CD4-positive, alpha-beta memory T cell (primary cell): ENCODE results near the gene VMAC. TPM values are rescaled to one million over a fixed set of nuclear protein-coding genes. Genes with fewer than 3 reads are reported as not detected.

Experiments
- CTCF ChIA-PET: fragments of 350-600 bp; sonication (Branson Sonifier 250); formaldehyde crosslinking; loops from one replicate; lab custom pipeline; 2021; ENCODE audit warnings: inconsistent platforms; ENCODE audit not compliant: partially characterized antibody; lab: Charles Lee
- POLR2A ChIA-PET: fragments of 350-600 bp; sonication (Branson Sonifier 250); formaldehyde crosslinking; loops from one replicate; lab custom pipeline; 2021; ENCODE audit not compliant: partially characterized antibody; lab: Charles Lee
- DNase-seq, 5 donors: peaks; one replicate each; pipeline versions ENCODE4 v3.0.0 to v3.0.0-alpha.2; 2020 to 2022; ENCODE audit warnings: mixed read lengths in 1 of 5
- H3K27ac ChIP-seq: one replicate; pipeline ENCODE4 v1.7.0; 2013; ENCODE audit warnings: low read depth, low read length
- H3K27me3 ChIP-seq: 2 replicates; pipeline ENCODE4 v1.7.0; 2013; ENCODE audit warnings: mild to moderate bottlenecking, low read length, moderate library complexity; ENCODE audit not compliant: insufficient read depth
- H3K36me3 ChIP-seq: 2 replicates; pipeline ENCODE4 v1.7.0; 2013; ENCODE audit warnings: mild to moderate bottlenecking, low read length, moderate library complexity; ENCODE audit not compliant: insufficient read depth
- H3K4me1 ChIP-seq: 2 replicates; pipeline ENCODE4 v1.7.0; 2013; ENCODE audit warnings: mild to moderate bottlenecking, low read length, moderate library complexity; ENCODE audit not compliant: insufficient read depth
- H3K4me3 ChIP-seq, 2 donors: one replicate each; pipeline ENCODE4 v1.7.0; 2013; ENCODE audit warnings: low read length in 2 of 2, mild to moderate bottlenecking in 1 of 2
- H3K9me3 ChIP-seq, 2 donors: one replicate each; pipeline ENCODE4 v1.7.0; 2013; ENCODE audit warnings: low read length in 2 of 2, control low read depth in 1 of 2; ENCODE audit not compliant: control insufficient read depth in 1 of 2
- H3K27ac Mint-ChIP-seq, 7 donors: one replicate each; pipeline ENCODE4 v1.8.0; 2020 to 2021; ENCODE audit warnings: mixed read lengths in 7 of 7, mild to moderate bottlenecking in 6 of 7, inconsistent platforms in 3 of 7, moderate library complexity in 3 of 7
- H3K27me3 Mint-ChIP-seq, 2 donors: one replicate each; pipeline ENCODE4 v1.8.0; 2020 to 2021; ENCODE audit warnings: mixed read lengths in 2 of 2
- H3K36me3 Mint-ChIP-seq, 2 donors: one replicate each; pipeline ENCODE4 v1.8.0; 2020 to 2021; ENCODE audit warnings: mixed read lengths in 2 of 2, inconsistent platforms in 1 of 2, mild to moderate bottlenecking in 1 of 2
- H3K4me1 Mint-ChIP-seq, 4 donors: one replicate each; pipeline ENCODE4 v1.8.0; 2020 to 2021; ENCODE audit warnings: mixed read lengths in 4 of 4, mild to moderate bottlenecking in 1 of 4
- H3K4me3 Mint-ChIP-seq, 8 donors: one replicate each; pipeline ENCODE4 v1.8.0; 2020 to 2021; ENCODE audit warnings: mixed read lengths in 8 of 8, mild to moderate bottlenecking in 7 of 8, moderate library complexity in 6 of 8, inconsistent platforms in 3 of 8
- H3K9me3 Mint-ChIP-seq, 8 donors: one replicate each; pipeline ENCODE4 v1.8.0; 2020 to 2021; ENCODE audit warnings: mixed read lengths in 8 of 8, mild to moderate bottlenecking in 5 of 8, inconsistent platforms in 3 of 8, moderate library complexity in 1 of 8
- intact Hi-C: fragments of 100-400 bp; cut with micrococcal nuclease; formaldehyde crosslinking; loops from one replicate; pipeline ENCODE4 v1.15.1; 2023
- polyA plus RNA-seq, 2 donors: library from polyadenylated mRNA; unstranded; fragments of 300-500 nt; fragmentation: Illumina TruSeq; gene quantifications; one replicate each; pipeline ENCODE4 v1.2.3, GENCODE V29; 2021
- total RNA-seq, 2 experiments: library from RNA; stranded (reverse); gene quantifications; one replicate each; pipeline ENCODE4 v1.2.3, GENCODE V29; 2021

VMAC gene
- total and polyA plus RNA-seq, 4 experiments from 2014 or later = 5.6 to 37.5 (median 21.4) TPM

DNA sequence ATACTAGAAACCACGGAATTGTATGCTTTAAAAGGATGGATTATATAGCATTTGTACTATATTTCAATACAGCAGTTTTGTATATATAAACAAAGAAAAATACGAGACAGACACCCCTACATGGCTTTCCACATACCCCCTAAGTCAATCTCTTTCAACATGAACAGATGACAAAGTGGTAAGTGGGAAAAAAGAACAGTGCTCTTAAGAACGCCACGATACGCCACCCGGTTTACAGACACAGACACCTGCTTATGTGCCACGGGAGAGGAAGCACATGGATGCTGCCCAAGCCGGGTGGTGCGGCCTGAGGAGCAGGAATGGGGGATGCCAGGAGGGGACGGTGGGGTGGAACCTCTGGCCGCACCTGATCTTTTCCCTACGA, 17.5 kb downstream of the VMAC start:
- peak overlapping the region in 2 of 7 donors; percentile 3 to 13 for H3K27ac Mint-ChIP-seq
- no peaks in the 10 kb centered on the region for H3K4me1 ChIP-seq
- no peaks in the 10 kb centered on the region for H3K9me3 Mint-ChIP-seq
- intact Hi-C loops = no loop called here
- CTCF ChIA-PET = no interaction called here
- no peaks in the 10 kb centered on the region for H3K9me3 ChIP-seq
- H3K36me3 Mint-ChIP-seq = peaks cover 35 to 69% of the 10 kb centered on the region in 2 donors
- DNase-seq = no peak
- peaks cover 86% of the 10 kb centered on the region for H3K36me3 ChIP-seq
- no peaks in the 10 kb centered on the region for H3K27me3 Mint-ChIP-seq
- H3K4me3 Mint-ChIP-seq = no peak overlapping the region
- POLR2A ChIA-PET = no interaction called here
- no peaks in the 10 kb centered on the region for H3K27me3 ChIP-seq
- no peaks in the 10 kb centered on the region for H3K4me1 Mint-ChIP-seq
- H3K4me3 ChIP-seq = no peak overlapping the region
- H3K27ac ChIP-seq = no peak overlapping the region

DNA sequence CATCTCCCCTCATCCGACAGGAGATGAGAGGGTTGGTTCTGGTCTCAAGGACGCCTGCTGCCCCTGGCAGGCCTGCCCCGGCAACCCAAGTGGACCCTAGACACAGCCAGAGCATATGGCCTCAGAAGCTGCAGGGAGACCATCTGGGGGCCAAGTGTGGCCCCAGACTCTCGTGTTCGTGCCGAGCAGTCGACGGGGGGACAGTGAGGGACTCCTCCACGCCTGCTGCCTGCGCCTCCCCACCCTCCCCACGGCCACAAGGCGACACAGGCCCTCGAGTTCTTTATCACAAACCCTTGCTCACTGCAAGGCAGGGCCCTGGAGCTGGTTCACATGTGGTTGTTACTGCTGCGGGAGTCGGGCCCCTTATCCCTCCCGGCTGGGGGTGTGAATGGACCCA, 18.7 kb downstream of the VMAC start:
- Histone ChIP-seq H3K27me3 (no peaks in the 10 kb centered on the region), H3K4me3 (no peak overlapping the region), H3K4me1 (no peaks in the 10 kb centered on the region), H3K27ac (no peak overlapping the region), H3K36me3 (peaks cover 89% of the 10 kb centered on the region), H3K9me3 (no peaks in the 10 kb centered on the region)
- ChIA-PET POLR2A (no interaction called here), CTCF (no interaction called here)
- Mint-ChIP-seq H3K4me1 (no peaks in the 10 kb centered on the region), H3K27ac (no peak overlapping the region), H3K27me3 (no peaks in the 10 kb centered on the region), H3K36me3 (peaks cover 42 to 74% of the 10 kb centered on the region in 2 donors), H3K4me3 (no peak overlapping the region), H3K9me3 (no peaks in the 10 kb centered on the region)
- intact Hi-C loops = no loop called here
- no peak for DNase-seq

DNA sequence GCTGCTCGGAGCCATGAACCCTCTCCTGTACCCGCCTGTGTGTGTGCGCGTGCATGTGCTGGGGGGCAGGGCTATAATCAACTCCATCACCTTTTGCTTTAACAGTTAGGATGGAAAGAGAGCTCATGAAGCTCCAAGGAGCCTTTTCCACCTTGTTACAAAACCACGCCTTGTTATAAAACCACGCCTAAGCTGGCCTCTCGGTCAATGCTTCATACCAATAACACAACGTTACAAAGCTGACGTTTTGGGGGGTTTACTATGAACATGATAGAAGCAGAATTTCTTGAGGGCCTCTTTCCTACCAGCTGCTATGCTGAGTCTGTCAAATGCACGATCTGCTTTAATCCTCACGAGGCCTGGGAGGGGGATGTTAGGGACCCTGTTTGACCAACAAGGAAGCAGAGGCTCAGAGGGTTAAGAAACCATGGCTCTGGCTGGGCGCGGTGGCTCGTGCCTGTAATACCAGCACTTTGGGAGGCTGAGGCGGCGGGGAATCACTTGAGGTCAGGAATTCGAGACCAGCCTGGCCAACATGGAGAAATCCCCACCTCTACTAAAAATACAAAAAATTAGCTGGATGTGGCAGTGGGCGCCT, 21.3 kb downstream of the VMAC start:
- POLR2A ChIA-PET = no interaction called here
- Mint-ChIP-seq H3K9me3 (peaks cover 0 to 2% (median 0%) of the 10 kb centered on the region in 8 donors), H3K27me3 (no peaks in the 10 kb centered on the region), H3K4me1 (no peaks in the 10 kb centered on the region), H3K4me3 (no peak overlapping the region), H3K27ac (no peak overlapping the region), H3K36me3 (peaks cover 48 to 83% of the 10 kb centered on the region in 2 donors)
- CTCF ChIA-PET = no interaction called here
- no peaks in the 10 kb centered on the region for H3K4me1 ChIP-seq
- H3K27me3 ChIP-seq = no peaks in the 10 kb centered on the region
- H3K9me3 ChIP-seq = no peaks in the 10 kb centered on the region
- H3K4me3 ChIP-seq = no peak overlapping the region
- no peak overlapping the region for H3K27ac ChIP-seq
- no peak for DNase-seq
- H3K36me3 ChIP-seq = peaks cover 94% of the 10 kb centered on the region
- intact Hi-C loops = no loop called here

DNA sequence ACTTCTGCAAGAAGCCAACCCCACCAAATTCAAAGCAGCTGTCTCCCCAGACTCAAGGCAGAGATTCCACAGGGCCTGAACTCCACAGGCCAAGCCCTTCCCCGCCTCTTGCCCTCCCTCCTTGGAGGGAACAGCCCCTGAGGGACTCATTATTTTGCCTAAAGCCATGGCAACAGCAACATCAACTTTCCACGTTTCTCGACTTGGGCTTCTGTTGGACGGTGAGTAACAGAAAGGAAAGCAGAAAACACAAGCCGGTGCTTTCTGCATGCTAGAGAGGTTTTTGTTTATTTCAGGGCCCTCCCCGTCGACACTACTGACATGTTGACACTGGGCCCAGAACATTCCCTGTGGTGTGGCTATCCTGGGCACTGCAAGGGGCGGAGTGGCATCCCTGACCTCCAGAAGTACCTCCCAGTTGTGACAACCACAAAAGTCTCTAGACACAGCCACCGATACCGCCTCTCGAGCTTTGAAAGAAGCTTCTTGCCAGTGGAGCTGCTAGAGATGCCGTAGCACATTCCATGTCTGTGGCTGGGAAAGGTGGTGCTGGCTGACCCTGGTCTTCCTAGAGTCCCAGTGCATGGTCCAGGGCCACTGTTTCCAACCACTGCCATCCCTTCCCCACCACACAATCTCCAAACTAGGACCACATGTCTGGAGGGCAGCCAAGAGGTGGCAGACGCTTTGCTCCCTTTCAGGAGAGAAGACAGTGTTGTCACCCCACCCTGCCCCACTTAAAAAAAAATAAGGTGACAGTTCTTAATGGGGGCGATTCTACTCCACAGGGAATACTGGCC, 22.2 kb downstream of the VMAC start:
- no peaks in the 10 kb centered on the region for H3K4me1 ChIP-seq
- no peaks in the 10 kb centered on the region for H3K9me3 ChIP-seq
- Mint-ChIP-seq H3K27me3 (no peaks in the 10 kb centered on the region), H3K4me3 (no peak overlapping the region), H3K4me1 (no peaks in the 10 kb centered on the region), H3K27ac (no peak overlapping the region), H3K36me3 (peaks cover 46 to 82% of the 10 kb centered on the region in 2 donors), H3K9me3 (peaks cover 0 to 2% (median 0%) of the 10 kb centered on the region in 8 donors)
- H3K36me3 ChIP-seq = peaks cover 95% of the 10 kb centered on the region
- ChIA-PET CTCF (no interaction called here), POLR2A (no interaction called here)
- intact Hi-C loops = no loop called here
- H3K27me3 ChIP-seq = no peaks in the 10 kb centered on the region
- no peak overlapping the region for H3K27ac ChIP-seq
- no peak for DNase-seq
- no peak overlapping the region for H3K4me3 ChIP-seq

DNA sequence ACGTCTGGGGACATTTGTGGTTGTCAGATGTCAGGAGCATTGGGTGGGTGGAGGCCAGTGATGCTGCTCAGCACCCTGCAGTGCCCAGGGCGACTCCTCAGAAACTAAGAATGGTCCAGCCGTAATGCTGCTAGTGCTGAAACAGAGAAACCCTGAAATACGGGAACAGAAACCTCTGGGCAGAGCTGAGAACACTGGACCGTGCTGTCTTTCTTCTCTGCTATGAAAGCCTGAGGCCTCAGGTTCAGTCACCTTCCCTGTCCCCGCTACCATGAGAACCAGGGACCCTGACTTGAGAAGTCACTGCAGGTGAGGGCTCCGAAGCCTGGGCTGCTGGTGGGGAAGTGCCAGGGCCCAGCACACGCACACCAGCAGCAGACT, 22.8 kb downstream of the VMAC start:
- ChIA-PET POLR2A (no interaction called here), CTCF (no interaction called here)
- H3K9me3 ChIP-seq = no peaks in the 10 kb centered on the region
- intact Hi-C loops = no loop called here
- Mint-ChIP-seq H3K27me3 (no peaks in the 10 kb centered on the region), H3K9me3 (peaks cover 0 to 2% (median 0%) of the 10 kb centered on the region in 8 donors), H3K4me1 (no peaks in the 10 kb centered on the region), H3K4me3 (no peak overlapping the region), H3K27ac (no peak overlapping the region), H3K36me3 (peaks cover 40 to 81% of the 10 kb centered on the region in 2 donors)
- no peak overlapping the region for H3K4me3 ChIP-seq
- no peaks in the 10 kb centered on the region for H3K4me1 ChIP-seq
- H3K27me3 ChIP-seq = no peaks in the 10 kb centered on the region
- no peak overlapping the region for H3K27ac ChIP-seq
- peaks cover 93% of the 10 kb centered on the region for H3K36me3 ChIP-seq
- no peak for DNase-seq

DNA sequence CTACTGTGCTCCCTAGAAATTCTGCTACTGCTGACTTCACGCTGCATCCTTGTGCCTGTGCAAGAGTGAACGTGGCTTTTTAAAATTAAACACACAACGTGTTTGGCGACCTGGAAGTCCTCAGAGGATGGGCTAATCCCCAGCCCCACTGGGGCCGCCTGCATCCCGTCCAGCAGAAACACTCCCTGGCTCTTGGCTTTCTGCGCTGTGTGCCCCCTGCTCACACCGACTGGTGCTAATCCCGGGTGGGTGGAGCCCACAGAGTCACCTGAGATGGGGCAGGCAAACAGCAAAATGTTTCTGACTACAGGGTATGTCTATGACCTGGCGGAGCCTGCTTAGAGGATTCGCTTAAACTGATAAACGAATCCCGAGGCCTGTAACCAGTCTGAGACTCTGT, 24.5 kb downstream of the VMAC start:
- no peaks in the 10 kb centered on the region for H3K27me3 Mint-ChIP-seq
- peaks cover 0 to 2% (median 0%) of the 10 kb centered on the region in 8 donors for H3K9me3 Mint-ChIP-seq
- intact Hi-C loops = no loop called here
- ChIA-PET CTCF (no interaction called here), POLR2A (no interaction called here)
- H3K4me3 ChIP-seq = no peak overlapping the region
- H3K4me1 Mint-ChIP-seq = no peaks in the 10 kb centered on the region
- peaks cover 91% of the 10 kb centered on the region for H3K36me3 ChIP-seq
- no peaks in the 10 kb centered on the region for H3K4me1 ChIP-seq
- H3K36me3 Mint-ChIP-seq = peaks cover 37 to 78% of the 10 kb centered on the region in 2 donors
- H3K27me3 ChIP-seq = no peaks in the 10 kb centered on the region
- H3K4me3 Mint-ChIP-seq = no peak overlapping the region
- no peaks in the 10 kb centered on the region for H3K9me3 ChIP-seq
- no peak for DNase-seq
- H3K27ac Mint-ChIP-seq = no peak overlapping the region
- H3K27ac ChIP-seq = no peak overlapping the region

DNA sequence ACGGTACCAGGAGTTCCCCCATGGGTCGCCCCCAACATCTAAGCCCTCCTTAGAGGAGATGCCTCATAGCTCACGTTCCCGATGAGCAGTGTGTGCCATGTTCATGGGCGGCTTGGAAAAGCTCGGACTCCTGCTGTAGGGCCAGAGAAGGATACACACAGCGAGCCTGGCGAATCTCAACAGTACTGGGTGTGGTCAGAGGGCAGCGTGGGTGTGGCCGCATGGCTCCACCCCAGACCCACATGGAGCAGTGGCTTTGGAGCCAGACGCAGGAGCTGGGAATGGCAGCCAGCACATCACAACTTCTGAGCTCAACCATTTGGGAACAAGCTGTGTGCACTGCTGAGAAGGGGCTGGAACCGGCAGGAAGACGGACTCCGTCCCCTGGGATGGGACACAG, 25.0 kb downstream of the VMAC start:
- peaks cover 0 to 2% (median 0%) of the 10 kb centered on the region in 8 donors for H3K9me3 Mint-ChIP-seq

More for the DNA sequence above, 25.0 kb downstream of the VMAC start:
- Histone ChIP-seq H3K4me3 (no peak overlapping the region), H3K9me3 (no peaks in the 10 kb centered on the region), H3K36me3 (peaks cover 88% of the 10 kb centered on the region), H3K27ac (no peak overlapping the region), H3K4me1 (no peaks in the 10 kb centered on the region), H3K27me3 (no peaks in the 10 kb centered on the region)
- ChIA-PET CTCF (no interaction called here), POLR2A (no interaction called here)
- intact Hi-C loops = no loop called here
- H3K4me3 Mint-ChIP-seq = no peak overlapping the region
- H3K27me3 Mint-ChIP-seq = no peaks in the 10 kb centered on the region
- no peak overlapping the region for H3K27ac Mint-ChIP-seq
- no peak for DNase-seq
- peaks cover 0 to 2% (median 0%) of the 10 kb centered on the region in 4 donors for H3K4me1 Mint-ChIP-seq
- peaks cover 35 to 78% of the 10 kb centered on the region in 2 donors for H3K36me3 Mint-ChIP-seq
